ENCODE data around the gene CPNE6. TPM values are rescaled to one million over a fixed set of nuclear protein-coding genes. Genes with fewer than 3 reads are reported as not detected.

CPNE6 gene
- total RNA-seq, 1 donor from 2014 or later = not detected

- no peak for DNase-seq (ENCODE audit: low read depth)
These were observed 17.1 kb upstream of the CPNE6 start for GRCh38 chr14:24054324-24054641.

- DNase-seq (ENCODE audit: low read depth) = no peak
These were observed 16.7 kb upstream of the CPNE6 start for GRCh38 chr14:24054646-24055045.

GRCh38 chr14:24055971-24056799 is 15.2 kb upstream of the CPNE6 start:
- DNase-seq (ENCODE audit: low read depth) = no peak

- no peak for DNase-seq (ENCODE audit: low read depth)
These were observed 14.6 kb upstream of the CPNE6 start for GRCh38 chr14:24056800-24057184.

GRCh38 chr14:24057271-24057670 is 14.1 kb upstream of the CPNE6 start:
- no peak for DNase-seq (ENCODE audit: low read depth)

- no peak for DNase-seq (ENCODE audit: low read depth)
These were observed 13.5 kb upstream of the CPNE6 start for GRCh38 chr14:24057867-24058259.

- peak; percentile 78 for DNase-seq (ENCODE audit: low read depth)
These were observed 13.0 kb upstream of the CPNE6 start for GRCh38 chr14:24058260-24058950.

GRCh38 chr14:24058951-24059475 is 12.3 kb upstream of the CPNE6 start:
- DNase-seq (ENCODE audit: low read depth) = no peak

GRCh38 chr14:24059841-24060388 is 11.4 kb upstream of the CPNE6 start:
- DNase-seq (ENCODE audit: low read depth) = no peak

GRCh38 chr14:24060443-24060842 is 10.9 kb upstream of the CPNE6 start:
- no peak for DNase-seq (ENCODE audit: low read depth)

- no peak for DNase-seq (ENCODE audit: low read depth)
These were observed 10.1 kb upstream of the CPNE6 start for GRCh38 chr14:24060984-24061913.

- no peak for DNase-seq (ENCODE audit: low read depth)
These were observed 9.0 kb upstream of the CPNE6 start for GRCh38 chr14:24062216-24062980.

- DNase-seq (ENCODE audit: low read depth) = peak; percentile 13
These were observed 8.0 kb upstream of the CPNE6 start for GRCh38 chr14:24063263-24063836.

GRCh38 chr14:24064091-24064795 is 7.1 kb upstream of the CPNE6 start:
- DNase-seq (ENCODE audit: low read depth) = peak; percentile 6

- no peak for DNase-seq (ENCODE audit: low read depth)
These were observed 6.5 kb upstream of the CPNE6 start for GRCh38 chr14:24064856-24065255.

- DNase-seq (ENCODE audit: low read depth) = no peak
These were observed 6.0 kb upstream of the CPNE6 start for GRCh38 chr14:24065408-24065807.

- DNase-seq (ENCODE audit: low read depth) = no peak
These were observed 4.7 kb upstream of the CPNE6 start for GRCh38 chr14:24066496-24067132.

- no peak for DNase-seq (ENCODE audit: low read depth)
These were observed 4.0 kb upstream of the CPNE6 start for GRCh38 chr14:24067133-24068082.

All from myocyte (in vitro differentiated cells).